HG03045 (cell line): ENCODE results near the gene ZNF644.

Source experiments
- ATAC-seq: cut with Tn5 transposase; IDR thresholded peaks from one replicate; pipeline ENCODE4 v1.9.1; 2021; ENCODE audit warnings: mild to moderate bottlenecking, moderate library complexity; ENCODE audit not compliant: unreplicated experiment

ZNF644 gene

GRCh38 chr1:91022518-91022929 lies 689 bp upstream of the ZNF644 start:
- ATAC-seq, result no peak

- peak; percentile 36 for ATAC-seq
Observed at GRCh38 chr1:91020967-91021685, 709 bp downstream of the ZNF644 start.

- no peak for ATAC-seq
Observed at GRCh38 chr1:91020486-91020885, 1.3 kb downstream of the ZNF644 start.

- no peak for ATAC-seq
Observed at GRCh38 chr1:91018006-91018405, 3.8 kb downstream of the ZNF644 start.

- no peak for ATAC-seq
Observed at GRCh38 chr1:91015794-91016550, 5.9 kb downstream of the ZNF644 start.

GRCh38 chr1:91015358-91015780 lies 6.5 kb downstream of the ZNF644 start:
- ATAC-seq, result no peak

GRCh38 chr1:91014475-91014874 lies 7.4 kb downstream of the ZNF644 start:
- ATAC-seq, result no peak

- ATAC-seq, result no peak
Observed at GRCh38 chr1:91013302-91013701, 8.5 kb downstream of the ZNF644 start.

- ATAC-seq, result no peak
Observed at GRCh38 chr1:91012196-91012595, 9.6 kb downstream of the ZNF644 start.

- ATAC-seq, result no peak
Observed at GRCh38 chr1:91011726-91012125, 10.1 kb downstream of the ZNF644 start.

GRCh38 chr1:91007827-91008226 lies 14.0 kb downstream of the ZNF644 start:
- ATAC-seq, result no peak

- no peak for ATAC-seq
Observed at GRCh38 chr1:91007092-91007491, 14.7 kb downstream of the ZNF644 start.

- no peak for ATAC-seq
Observed at GRCh38 chr1:91006113-91006908, 15.5 kb downstream of the ZNF644 start.

- ATAC-seq, result no peak
Observed at GRCh38 chr1:91005285-91005684, 16.6 kb downstream of the ZNF644 start.

- ATAC-seq, result no peak
Observed at GRCh38 chr1:91004145-91004544, 17.7 kb downstream of the ZNF644 start.

- no peak for ATAC-seq
Observed at GRCh38 chr1:90996742-90997413, 25.0 kb downstream of the ZNF644 start.

GRCh38 chr1:90995311-90995894 lies 26.4 kb downstream of the ZNF644 start:
- no peak for ATAC-seq

- no peak for ATAC-seq
Observed at GRCh38 chr1:90994461-90994860, 27.4 kb downstream of the ZNF644 start.

GRCh38 chr1:90993245-90993644 lies 28.6 kb downstream of the ZNF644 start:
- ATAC-seq, result no peak

GRCh38 chr1:90990779-90991178 lies 31.1 kb downstream of the ZNF644 start:
- ATAC-seq, result no peak

- peak; percentile 52 for ATAC-seq
Observed at GRCh38 chr1:90989990-90990389, 31.8 kb downstream of the ZNF644 start.
